ENCODE results near the gene OTOP2. TPM values are rescaled to one million over a fixed set of nuclear protein-coding genes. Genes with fewer than 3 reads are reported as not detected.

The OTOP2 gene
- total RNA-seq, 1 experiment from 2014 or later = 0.11 TPM

GRCh38 chr17:74888469-74888868, 35.6 kb upstream of the OTOP2 start:
- Histone ChIP-seq H4K20me1 (ENCODE audit: control insufficient read depth, insufficient read depth, insufficient read length) (no peaks in the 10 kb centered on the region), H2AK5ac (ENCODE audit: insufficient read length, low read length) (no peak overlapping the region), H4K8ac (replicated peaks; ENCODE audit: insufficient read length, low read depth, low read length) (no peak overlapping the region), H3K79me2 (ENCODE audit: insufficient read depth, low read length) (no peaks in the 10 kb centered on the region), H3K14ac (ENCODE audit: insufficient read depth, low read length) (no peak overlapping the region), H3K79me1 (ENCODE audit: insufficient read depth, low read depth, low read length, poor library complexity, severe bottlenecking) (no peaks in the 10 kb centered on the region), H3K4me1 (ENCODE audit: insufficient read depth, low read length) (no peaks in the 10 kb centered on the region), H3K56ac (ENCODE audit: insufficient read length, low read depth, low read length) (no peak overlapping the region), H3K9ac (ENCODE audit: extremely low read depth, insufficient read length, low read length) (no peak overlapping the region), H2AFZ (ENCODE audit: low read length) (no peak overlapping the region), H3K23ac (ENCODE audit: insufficient read length, low read depth, low read length) (no peak overlapping the region), H3K23me2 (ENCODE audit: insufficient read length, low read depth, low read length, poor library complexity, severe bottlenecking) (peaks cover 6% of the 10 kb centered on the region), H2BK20ac (ENCODE audit: low read depth, low read length, poor library complexity, severe bottlenecking) (no peak overlapping the region), H4K91ac (ENCODE audit: insufficient read length, low read depth, low read length) (no peak overlapping the region), H3K27ac (ENCODE audit: insufficient read length, low read depth, low read length) (no peak overlapping the region), H3K9me3 (ENCODE audit: control insufficient read depth, low read depth, low read length) (no peaks in the 10 kb centered on the region), H2BK120ac (ENCODE audit: low read depth, low read length, poor library complexity, severe bottlenecking) (no peak overlapping the region), H3K18ac (ENCODE audit: insufficient read length, low read depth, low read length) (no peak overlapping the region), H2BK15ac (ENCODE audit: low read depth, low read length) (no peak overlapping the region), H4K5ac (ENCODE audit: insufficient read length, low read depth, low read length) (no peak overlapping the region), H3K4me2 (ENCODE audit: insufficient read depth, insufficient read length, low read length) (no peak overlapping the region), H3K4ac (ENCODE audit: low read depth, low read length) (no peak overlapping the region), H2BK5ac (ENCODE audit: insufficient read length, low read length) (no peak overlapping the region), H3T11ph (ENCODE audit: low read length) (no peak overlapping the region), H3K27me3 (ENCODE audit: insufficient read depth, low read length) (peaks cover 12% of the 10 kb centered on the region; the same call in 1 of the 2 replicates), H2BK12ac (ENCODE audit: insufficient read length, low read depth, low read length) (no peak overlapping the region)
- no CpG with 5 or more reads among the region's 13 CpGs for WGBS (ENCODE audit: extremely low coverage, insufficient read length, low lambda C conversion rate)
- Mint-ChIP-seq H3K4me3 (no peak overlapping the region; a peak in 2 of 5 replicates), H3K4me1 (peaks cover 5 to 12% of the 10 kb centered on the region in 2 experiments), H3K36me3 (ENCODE audit: insufficient read depth in 1 of 3, low read depth in 3 of 3) (no peaks in the 10 kb centered on the region), H3K9me3 (no peaks in the 10 kb centered on the region), H3K27ac (peak overlapping the region in 1 of 3 experiments; percentile 76; a peak in 1 of 7 replicates), H3K27me3 (ENCODE audit: low read depth) (peaks cover 68% of the 10 kb centered on the region)
- no peak for DNase-seq
- no peak for TF ChIP-seq CTCF (conservative IDR thresholded peaks at IDR 0.05)

Data from H9 (cell line).